AG04449 (cell line): ENCODE measurements around the gene SPTBN4.

Experiments
- CTCF ChIA-PET: fragments of 350-600 bp; formaldehyde crosslinking; extraction: SDS; loops from one replicate; lab custom pipeline; 2021; ENCODE audit warnings: antibody characterized with exemption; lab: Yijun Ruan, JAX
- POLR2A ChIA-PET: fragments of 400-600, 350-600 bp; formaldehyde crosslinking; extraction: SDS; loops from one replicate; lab custom pipeline; 2020; ENCODE audit warnings: antibody characterized with exemption, inconsistent platforms; lab: Yijun Ruan, JAX
- DNase-seq: peaks from one replicate; pipeline ENCODE4 v3.0.0-alpha.2; 2010; ENCODE audit warnings: low read depth, low spot score
- H3K4me3 ChIP-seq: 2 replicates; pipeline ENCODE4 v1.5.1; 2011; ENCODE audit warnings: low read depth, mild to moderate bottlenecking, control low read depth, low read length
- TF ChIP-seq, protein P1 (sequence below): IDR thresholded peaks from one replicate; pipeline ENCODE4 v1.5.1; 2011; ENCODE audit warnings: mild to moderate bottlenecking, moderate library complexity, low read length, control low read depth, inconsistent platforms; ENCODE audit not compliant: insufficient read depth; ENCODE audit errors: missing control alignments

Gene SPTBN4

DNA sequence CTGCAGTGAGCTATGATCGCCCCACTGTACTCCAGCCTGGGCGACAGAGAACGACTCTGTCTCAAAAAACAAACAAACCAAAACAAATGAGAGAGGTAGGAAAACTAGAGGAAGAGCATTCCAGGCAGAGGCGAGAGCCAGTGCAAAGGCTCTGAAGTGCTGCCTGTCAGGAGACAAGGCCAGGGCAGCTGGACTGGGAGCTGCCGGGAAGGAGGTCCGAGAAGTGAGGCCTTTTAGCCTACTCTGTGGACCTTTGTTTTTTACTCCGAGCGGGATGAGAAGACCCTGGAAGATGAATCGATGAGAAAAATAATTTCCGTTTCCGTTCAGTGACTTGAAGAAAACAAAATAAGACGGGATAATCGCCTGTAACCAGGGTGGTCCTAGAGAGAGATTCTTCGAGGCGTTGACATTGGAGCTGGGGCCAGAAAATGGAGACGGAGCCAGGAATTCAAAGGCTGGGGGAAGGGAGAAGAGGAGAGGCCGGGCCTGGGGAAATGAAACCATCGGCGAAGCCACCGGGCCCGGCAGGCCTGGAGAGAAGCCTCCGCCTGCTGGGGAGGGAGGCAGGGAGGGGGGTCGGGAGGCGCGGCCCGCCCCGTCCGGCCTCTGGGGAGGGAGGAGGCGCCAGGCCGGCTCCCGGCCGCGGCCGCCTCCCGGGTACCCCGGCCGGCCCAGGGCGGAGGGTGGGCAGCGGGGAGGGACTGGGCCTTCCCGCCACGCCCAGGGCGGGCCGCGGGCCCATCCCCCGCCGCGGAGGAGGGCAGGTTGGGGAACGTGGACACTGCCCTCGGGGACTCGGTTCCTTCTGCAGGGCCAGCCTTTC is 33.2 kb upstream of the SPTBN4 start:
- TF ChIP-seq, protein P1, sequence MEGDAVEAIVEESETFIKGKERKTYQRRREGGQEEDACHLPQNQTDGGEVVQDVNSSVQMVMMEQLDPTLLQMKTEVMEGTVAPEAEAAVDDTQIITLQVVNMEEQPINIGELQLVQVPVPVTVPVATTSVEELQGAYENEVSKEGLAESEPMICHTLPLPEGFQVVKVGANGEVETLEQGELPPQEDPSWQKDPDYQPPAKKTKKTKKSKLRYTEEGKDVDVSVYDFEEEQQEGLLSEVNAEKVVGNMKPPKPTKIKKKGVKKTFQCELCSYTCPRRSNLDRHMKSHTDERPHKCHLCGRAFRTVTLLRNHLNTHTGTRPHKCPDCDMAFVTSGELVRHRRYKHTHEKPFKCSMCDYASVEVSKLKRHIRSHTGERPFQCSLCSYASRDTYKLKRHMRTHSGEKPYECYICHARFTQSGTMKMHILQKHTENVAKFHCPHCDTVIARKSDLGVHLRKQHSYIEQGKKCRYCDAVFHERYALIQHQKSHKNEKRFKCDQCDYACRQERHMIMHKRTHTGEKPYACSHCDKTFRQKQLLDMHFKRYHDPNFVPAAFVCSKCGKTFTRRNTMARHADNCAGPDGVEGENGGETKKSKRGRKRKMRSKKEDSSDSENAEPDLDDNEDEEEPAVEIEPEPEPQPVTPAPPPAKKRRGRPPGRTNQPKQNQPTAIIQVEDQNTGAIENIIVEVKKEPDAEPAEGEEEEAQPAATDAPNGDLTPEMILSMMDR, result no peak
- POLR2A ChIA-PET, result interaction anchor here (0.7 to 3.4 kb wide), 5 partner anchors 7 to 30 kb away, joined by 4 to 12 read pairs (median 9); partner anchors contain the start of gene SERTAD1
- DNase-seq, result peak; percentile 34
- peak overlapping the region; percentile 53 for H3K4me3 ChIP-seq
- CTCF ChIA-PET, result interaction anchor here (0.6 to 3.2 kb wide), 9 partner anchors 9 to 294 kb away, joined by 3 to 14 read pairs (median 4); no protein-coding TSS in a partner anchor

DNA sequence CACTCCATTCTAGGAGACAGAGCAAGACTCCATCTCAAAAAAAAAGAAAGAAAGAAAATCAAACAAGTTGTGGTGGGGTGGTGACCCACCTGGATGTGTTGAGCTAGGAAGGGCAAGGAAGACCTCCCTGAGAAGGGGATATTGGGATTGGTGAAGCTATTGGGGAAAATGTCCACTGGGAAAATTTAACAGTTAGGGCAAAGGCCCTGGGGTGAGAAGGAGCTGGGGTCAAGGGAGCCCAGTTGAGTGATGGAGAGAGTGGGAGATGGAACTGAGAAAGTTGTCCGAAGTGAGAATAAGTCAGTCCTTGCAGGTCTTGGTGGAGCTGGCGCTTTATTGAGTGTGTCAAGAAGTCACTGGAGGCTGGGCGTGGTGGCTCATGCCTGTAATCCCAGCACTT is 28.5 kb upstream of the SPTBN4 start:
- CTCF ChIA-PET, result interaction anchor here (1.0 to 1.8 kb wide), 3 partner anchors 21 to 162 kb away, joined by 3 to 5 read pairs (median 4); no protein-coding TSS in a partner anchor

DNA sequence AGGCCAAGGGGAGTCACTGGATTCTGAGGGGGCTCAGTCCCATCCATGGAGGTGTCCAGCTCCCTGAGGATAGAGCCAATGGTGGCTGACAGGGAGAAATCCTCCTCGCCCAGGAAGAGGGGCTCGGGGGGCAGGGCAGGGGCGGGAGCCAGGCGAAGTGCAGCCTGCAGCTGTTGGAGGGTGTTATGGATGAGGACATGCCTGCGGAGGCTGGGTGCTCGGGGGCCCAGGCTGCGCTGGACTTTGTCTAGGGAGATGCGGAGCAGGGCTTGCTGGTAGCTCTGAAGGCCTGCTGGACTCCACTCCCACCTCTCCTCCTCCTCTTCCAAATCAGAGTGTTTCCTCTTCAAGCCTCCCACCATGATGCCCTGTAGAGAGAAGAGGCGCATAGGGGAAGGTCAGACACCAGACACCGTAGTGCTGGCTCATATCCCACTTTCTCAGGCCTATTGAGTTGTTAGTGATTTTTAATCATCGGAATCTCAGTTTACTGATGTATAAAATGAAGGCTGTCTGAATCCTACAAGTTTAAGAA is 25.0 kb upstream of the SPTBN4 start:
- TF ChIP-seq, protein P1, result no peak
- peak overlapping the region; percentile 66; the same call in 1 of the 2 replicates for H3K4me3 ChIP-seq
- DNase-seq, result no peak
- ChIA-PET POLR2A (interaction anchor here (1.8 to 3.4 kb wide), 2 partner anchors 16 to 24 kb away, joined by 7 to 37 read pairs; partner anchors contain the start of genes BLVRB and SERTAD1), CTCF (interaction anchor here (1.4 to 5.8 kb wide), 6 partner anchors 8 to 193 kb away, joined by 3 to 20 read pairs (median 10); partner anchors contain the start of gene SERTAD1)

More for the DNA sequence above, 28.5 kb upstream of the SPTBN4 start:
- no peak overlapping the region for H3K4me3 ChIP-seq
- TF ChIP-seq, protein P1, result no peak
- DNase-seq, result no peak
- POLR2A ChIA-PET, result interaction anchor here (1.5 kb wide), 1 partner anchor 12 kb away, joined by 4 read pairs; the partner anchor contains the start of gene SERTAD1

DNA sequence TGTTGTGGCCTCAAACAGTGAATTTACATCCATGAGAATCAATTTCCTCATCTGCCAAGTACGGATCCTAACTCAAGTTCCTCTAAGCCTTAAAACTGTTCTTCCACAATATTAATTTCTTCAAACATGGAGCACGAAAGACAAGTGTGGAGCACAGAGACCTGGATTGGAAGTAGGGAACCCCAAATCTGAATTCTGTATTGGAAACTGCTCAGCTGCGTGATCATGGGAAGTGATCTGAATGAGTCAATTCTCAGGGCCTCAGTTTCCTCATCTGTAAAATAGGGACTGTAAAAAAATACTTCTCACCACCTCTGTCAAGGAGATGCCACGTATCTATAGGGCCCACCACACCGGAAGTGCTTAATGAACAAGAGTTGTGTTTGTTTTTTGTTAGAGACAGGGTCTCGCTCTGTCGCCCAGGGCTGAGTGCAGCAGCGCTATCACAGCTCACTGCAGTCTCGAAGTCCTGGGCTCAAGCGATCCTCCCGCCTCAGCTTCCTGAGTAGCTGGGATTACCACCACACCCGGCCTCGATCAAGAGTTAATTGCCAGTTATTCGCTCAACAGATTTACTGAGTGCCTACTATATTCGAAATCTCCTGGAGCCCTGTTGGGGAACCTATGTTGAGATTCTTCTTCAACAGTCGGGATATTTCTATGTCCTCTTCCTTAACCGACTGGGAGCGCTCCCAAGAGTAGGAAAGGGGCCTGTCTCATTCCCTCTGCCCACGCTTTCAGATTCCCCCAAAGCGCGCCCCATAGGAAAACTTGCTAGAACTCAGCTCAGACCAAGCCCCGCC is 24.3 kb upstream of the SPTBN4 start:
- POLR2A ChIA-PET, result interaction anchor here (0.6 to 3.4 kb wide), 10 partner anchors 9 to 458 kb away, joined by 3 to 37 read pairs (median 7); partner anchors contain the start of genes BLVRB and SERTAD1
- TF ChIP-seq, protein P1, result no peak
- peak overlapping the region; percentile 66 for H3K4me3 ChIP-seq
- no peak for DNase-seq
- CTCF ChIA-PET, result interaction anchor here (0.9 to 5.8 kb wide), 9 partner anchors 9 to 192 kb away, joined by 3 to 20 read pairs (median 5); partner anchors contain the start of gene SERTAD1

DNA sequence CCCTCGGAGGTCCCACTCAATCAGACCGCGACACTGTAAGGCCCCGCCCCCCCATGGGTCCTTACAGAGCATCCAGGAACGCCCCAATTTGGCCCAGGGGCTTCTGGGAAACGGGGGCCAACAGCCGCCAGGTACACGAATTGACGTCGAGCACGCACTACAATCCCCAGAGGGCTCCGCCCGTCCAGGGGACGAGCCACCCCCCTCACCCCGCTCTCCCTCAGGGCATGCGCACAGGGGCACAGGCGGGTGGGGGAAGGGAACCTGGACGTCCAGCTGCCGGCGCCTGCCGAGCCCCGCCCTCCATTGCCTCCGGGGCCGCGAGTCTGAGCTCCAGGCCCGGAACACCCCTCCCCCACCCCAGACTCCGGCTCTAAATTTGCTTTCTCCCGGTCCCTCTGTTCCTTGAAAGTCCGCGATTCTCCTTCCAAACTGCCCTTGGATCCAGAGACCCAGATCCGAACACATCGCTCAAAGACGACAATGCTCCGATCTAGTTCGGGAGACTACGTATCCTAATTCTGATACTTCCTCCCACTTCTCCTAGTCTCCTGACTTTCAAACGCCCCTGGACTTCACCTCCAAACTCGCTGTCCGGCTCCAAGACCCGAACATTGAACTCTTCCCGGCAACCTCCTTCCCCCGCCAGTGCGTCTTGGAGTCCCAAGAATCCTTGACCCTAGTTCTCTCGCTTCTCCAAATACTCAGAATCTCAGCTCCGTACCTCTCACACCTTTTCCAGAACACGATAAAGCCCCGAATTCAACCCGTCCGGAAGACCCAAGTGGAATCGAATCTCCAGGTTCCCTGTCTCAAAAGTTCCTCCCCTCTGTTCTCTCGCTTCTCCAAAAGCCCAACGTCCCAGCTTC is 23.4 kb upstream of the SPTBN4 start:
- peak overlapping the region; percentile 98 for H3K4me3 ChIP-seq
- CTCF ChIA-PET, result interaction anchor here (0.9 to 5.8 kb wide), 9 partner anchors 10 to 191 kb away, joined by 3 to 20 read pairs (median 5); partner anchors contain the start of gene SERTAD1

More for the DNA sequence above, 23.4 kb upstream of the SPTBN4 start:
- POLR2A ChIA-PET, result interaction anchor here (0.6 to 3.4 kb wide), 11 partner anchors 9 to 459 kb away, joined by 3 to 37 read pairs (median 7); partner anchors contain the start of genes BLVRB and SERTAD1
- DNase-seq, result peak; percentile 96
- TF ChIP-seq, protein P1, result no peak
